Stimulated activated CD4-positive, alpha-beta T cell treated with anti-CD3 and anti-CD28 coated beads, TNF-alpha, amount 100 ng/mL, for 24 hours (primary cell): ENCODE data around the gene C1orf21.
A peak's percentile ranks its signal among the peaks of the same experiment; 100 is the strongest.

Experiments used
- DNase-seq, 3 experiments: peaks; one replicate each; pipeline ENCODE4 v3.0.0-alpha.2; 2020; ENCODE audit warnings: low read depth in 3 of 3

Gene C1orf21

DNA sequence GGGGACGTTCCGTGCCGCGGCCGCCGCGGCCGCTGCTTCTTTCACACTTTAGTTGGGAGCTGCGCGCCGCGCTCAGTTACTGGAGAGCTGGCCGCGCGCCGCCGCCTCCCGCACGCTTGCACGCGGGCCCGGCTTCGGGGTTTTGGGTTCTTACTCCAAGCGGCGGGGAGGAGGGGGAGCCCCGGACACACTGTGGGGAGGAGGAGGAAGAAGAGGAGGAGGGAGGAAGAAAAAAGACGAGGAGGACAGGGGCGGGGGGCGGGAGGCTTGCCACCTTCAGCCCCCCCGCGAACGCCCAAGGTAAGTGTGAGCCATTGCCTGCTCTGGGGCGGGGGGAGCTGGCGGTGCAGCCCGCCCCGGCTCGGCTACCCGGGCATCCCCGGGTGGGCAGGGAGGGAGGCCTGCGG lies 243 bp downstream of the C1orf21 start:
- no peak for DNase-seq

DNA sequence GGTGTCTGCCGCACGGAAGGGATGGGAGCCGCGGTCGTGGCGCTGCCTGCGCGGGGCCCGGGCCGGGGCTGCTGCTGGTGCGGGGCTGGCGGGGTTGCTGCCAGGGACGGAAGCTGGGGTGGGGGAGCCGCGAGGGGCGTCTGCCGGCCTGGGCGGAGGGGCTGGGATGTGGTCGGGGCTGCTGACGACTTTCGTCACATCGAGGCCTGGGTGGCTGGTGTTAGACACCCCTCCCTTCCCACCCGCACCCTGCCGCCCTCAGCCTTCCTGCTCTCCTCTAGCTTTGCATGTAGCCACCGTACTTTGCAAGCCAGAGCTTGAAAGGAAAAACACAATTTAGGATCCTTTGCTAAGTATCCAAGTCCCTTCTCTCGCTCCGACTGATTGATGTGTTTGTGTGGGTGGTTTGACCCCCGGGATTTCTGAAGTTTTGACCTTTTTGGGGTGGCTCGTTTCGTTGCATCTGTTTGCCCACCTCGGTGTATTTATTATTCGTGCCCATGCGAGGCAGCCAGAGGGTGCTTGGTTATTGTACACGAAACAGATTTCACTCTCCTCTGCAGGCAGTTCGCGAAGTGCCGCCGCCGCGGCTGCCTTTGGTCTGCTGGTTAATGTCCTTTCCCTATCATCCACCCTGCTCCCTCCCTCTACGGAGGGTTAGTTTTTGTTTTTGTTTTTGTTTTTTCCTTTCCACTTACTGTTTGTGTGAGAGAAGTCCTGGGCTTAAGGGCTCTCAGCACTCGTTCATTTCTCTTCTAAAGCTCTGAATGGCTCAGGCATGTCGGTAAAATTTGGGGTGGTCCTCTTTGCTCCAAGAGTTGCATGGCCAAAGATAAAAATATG lies 868 bp downstream of the C1orf21 start:
- peak in 2 of 3 experiments; percentile 6 to 8 for DNase-seq

DNA sequence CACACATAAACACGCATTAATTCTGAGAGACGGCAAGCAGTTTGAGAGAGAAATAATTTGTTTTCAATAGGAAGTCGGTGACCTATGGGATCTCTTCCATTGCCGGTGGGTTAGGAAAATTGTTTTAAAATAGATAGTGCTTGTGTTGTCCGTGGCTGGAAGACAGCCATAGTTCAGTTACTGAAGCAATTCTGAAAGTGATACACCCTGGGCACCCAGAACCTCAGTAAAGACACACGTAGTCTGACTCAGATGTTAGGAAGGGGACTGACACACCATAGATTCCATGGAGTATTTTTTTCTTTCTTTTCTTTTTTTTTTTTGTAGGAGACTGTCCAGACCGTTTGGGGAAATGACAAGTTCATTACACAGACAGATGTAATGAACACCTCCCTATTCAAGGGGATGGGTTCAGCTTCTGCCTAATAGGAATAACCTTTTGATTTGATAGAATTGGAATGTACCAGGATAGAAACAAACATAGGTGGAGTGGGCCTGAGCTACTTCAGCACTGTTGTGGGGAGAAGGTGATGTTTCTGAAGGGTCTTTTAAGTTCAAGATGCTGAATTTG lies 1.6 kb downstream of the C1orf21 start:
- no peak for DNase-seq

DNA sequence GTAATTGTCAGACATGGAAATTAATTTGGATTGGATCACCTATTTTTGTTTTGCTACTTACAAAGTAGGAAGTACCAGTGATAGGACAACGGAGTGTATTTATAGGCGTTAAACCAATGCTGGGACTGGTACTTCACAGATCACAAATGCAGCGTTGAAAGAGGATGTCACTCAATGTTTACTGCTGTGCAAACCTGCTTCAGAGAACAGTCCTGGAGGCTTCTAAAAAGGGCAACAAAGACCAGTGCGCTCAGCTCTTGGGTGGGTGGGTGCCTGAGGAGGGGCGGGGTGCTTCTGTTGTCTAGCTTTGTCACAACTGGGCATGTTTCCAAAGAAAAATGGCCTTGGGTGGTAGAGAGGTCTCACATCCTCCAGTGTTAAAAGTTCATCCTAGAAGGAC lies 2.1 kb downstream of the C1orf21 start:
- no peak for DNase-seq

DNA sequence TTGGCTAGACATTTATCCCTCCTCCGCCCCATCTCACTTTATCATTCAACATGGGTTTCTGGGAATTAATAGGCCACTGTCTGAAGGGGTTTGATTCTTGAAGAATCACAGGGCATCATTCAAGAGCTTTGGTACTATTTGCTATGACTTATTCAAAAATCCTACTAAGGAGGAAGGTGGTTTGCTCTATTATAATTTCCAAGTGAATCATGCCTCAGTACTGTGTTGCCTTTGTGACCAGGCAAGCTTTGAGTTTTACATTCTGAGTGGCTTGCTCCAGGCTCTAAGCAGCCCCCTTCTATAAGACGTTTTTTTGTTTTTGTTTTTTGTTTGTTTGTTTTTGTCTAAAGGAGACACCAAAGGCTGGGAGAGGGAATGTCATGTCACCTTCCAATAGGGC lies 2.6 kb downstream of the C1orf21 start:
- DNase-seq, result no peak

DNA sequence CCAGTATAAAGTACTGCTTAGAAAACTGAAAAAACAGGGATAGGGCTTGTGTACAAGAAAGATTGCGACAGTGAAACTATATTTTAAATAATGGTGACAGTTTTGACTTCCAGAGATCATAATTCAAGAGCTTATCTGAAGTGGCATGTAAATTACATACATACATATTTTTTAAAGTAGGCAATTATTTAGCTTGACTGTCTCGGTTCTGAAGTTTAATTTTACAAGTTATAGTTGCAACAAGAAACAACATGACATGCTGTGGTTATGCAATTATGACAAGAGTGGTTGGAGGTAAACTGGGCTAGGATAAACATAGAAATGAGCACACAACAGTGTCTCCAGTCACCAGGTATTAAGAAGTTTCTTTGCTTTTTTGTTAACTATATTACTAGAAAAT lies 4.1 kb downstream of the C1orf21 start:
- DNase-seq, result no peak

DNA sequence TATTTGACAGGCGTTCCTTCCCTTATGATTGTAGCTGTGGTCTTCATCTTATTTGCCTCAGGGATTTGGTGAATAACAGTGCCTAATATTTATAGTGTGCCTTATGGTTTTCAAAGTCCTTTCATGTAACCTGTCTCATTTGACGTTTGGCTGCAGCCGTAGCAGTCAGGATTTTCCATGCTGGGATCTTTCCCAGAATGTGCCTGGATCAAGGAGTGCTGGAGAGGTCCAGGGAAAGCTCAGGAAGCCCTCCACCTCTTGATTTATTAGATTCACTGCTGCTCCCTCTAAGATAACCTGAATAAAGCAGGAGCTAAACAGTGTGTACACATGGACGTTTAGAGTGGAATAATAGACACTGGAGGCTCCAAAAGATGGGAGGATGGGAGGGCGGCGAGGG lies 5.2 kb downstream of the C1orf21 start:
- no peak for DNase-seq

DNA sequence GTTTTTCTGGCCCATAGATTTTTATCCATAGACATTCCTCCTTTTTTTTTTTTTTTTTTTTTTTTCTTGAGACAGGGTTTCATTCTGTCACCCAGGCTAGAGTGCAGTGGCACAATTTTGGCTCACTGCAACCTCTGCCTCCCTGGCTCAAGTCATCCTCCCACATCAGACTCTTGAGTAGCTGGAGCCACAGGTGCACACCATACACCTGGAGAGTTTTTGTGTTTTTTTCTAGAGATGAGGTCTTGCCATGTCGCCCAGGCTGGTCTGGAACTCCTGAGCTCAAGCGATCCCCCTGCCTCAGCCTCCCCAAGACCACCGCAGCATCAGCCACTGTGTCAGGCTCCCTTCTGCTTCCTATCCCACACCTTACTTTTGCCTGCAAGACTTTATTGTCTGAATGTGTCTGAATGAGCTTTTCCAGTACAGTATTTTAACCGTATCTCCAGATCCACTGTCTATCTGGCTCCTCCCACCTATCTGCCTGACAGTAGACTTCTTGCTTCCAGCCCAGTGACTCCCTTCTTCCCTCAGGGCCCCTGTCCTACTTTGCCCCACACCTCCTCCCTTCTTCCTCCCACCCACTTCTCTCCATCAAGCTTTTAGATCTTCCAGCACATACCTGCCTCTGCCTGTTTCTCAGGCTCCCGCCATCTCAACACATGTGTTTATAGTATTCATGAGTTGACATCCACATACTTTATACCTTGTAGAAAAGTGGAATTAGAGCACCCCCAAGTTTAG lies 6.1 kb downstream of the C1orf21 start:
- no peak for DNase-seq

DNA sequence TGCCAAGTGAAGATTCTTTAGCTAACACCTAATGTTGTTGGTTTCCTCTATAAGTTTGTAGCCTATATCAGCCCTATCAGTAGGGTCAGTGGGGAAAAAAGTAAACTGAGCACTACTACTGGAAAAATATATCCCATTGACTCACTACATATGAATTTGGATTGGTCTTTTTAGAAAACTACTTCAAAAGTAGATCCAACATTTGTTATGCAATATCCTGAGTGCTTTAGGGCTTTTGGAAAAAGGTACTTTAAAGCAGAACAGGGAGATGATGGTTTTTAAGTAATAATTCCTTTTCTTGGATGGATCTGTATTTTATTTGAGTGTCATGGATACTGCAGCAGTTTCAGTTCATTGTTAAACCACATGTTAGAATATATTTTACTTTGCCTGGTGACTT lies 7.1 kb downstream of the C1orf21 start:
- no peak for DNase-seq

DNA sequence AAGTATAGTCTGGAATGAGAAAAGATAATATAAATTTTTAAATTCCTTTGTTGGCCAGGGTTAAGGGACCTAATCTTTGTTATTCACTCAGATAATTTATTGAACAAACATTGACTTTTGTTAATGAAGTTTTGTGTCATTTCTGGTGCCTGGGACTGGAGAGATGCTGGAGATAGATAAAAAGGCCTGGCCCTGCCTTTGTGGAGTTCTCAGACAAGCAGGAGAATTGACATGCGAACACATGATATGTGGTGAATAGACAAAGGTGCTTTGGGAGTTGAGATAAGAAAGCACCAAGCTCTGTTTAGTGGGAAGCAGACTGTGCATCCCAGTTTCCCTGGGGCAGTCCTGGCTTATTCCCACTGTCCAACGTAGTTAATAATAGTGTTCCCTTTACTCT lies 8.5 kb downstream of the C1orf21 start:
- no peak for DNase-seq

DNA sequence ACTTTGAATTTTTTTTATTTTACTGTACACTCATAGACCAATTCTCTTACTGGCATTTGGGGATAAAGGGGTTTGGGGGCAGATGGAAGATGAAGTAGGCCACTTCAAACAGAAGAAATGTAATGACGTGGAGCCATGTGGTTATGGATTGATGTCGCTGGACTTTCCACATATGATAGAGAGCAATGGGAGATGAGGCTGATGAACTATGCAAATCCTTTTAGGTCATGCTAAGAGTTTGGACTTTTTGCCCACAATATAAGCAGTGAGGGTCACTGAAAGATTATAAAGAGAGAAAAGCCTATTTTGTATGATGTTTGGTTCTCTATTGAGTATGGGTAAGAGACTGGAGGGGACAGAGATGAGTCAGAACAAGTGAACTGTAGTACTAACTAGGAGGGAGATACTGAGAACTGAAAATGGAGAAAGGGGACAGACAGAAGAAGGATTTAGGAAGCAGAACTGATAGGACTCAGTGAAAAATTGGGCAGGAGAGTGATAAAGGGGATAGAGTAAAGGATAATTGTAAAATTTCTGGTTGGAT lies 9.2 kb downstream of the C1orf21 start:
- no peak for DNase-seq

DNA sequence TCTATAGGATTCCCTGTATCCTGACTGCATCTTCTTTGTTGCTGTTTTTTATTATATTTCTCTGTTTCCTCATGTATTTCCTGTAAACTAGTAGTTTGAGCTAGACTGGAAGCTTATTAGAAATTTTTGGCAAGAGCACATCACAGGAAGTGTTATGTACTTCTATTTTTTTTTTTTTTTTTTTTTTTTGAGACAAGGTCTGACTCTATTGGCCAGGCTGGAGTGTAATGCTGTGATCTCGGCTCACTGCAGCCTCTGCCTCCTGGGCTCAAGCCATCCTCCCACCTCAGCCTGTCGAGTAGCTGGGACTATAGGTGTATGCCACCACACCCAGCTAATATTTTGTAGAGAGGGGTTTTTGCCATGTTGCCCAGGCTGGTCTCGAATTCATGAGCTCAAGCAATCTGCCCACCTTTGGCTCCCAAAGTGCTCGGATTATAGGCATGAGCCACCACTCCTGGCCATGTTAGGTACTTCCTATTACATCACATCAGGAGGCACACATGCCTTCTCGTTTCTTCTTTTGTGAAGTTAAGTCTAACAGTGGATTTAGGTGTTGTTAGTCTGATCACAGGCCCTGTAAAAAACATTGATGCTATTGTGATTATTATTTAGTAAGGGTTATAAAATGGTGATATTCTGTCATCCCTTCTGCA lies 12.5 kb downstream of the C1orf21 start:
- no peak for DNase-seq

DNA sequence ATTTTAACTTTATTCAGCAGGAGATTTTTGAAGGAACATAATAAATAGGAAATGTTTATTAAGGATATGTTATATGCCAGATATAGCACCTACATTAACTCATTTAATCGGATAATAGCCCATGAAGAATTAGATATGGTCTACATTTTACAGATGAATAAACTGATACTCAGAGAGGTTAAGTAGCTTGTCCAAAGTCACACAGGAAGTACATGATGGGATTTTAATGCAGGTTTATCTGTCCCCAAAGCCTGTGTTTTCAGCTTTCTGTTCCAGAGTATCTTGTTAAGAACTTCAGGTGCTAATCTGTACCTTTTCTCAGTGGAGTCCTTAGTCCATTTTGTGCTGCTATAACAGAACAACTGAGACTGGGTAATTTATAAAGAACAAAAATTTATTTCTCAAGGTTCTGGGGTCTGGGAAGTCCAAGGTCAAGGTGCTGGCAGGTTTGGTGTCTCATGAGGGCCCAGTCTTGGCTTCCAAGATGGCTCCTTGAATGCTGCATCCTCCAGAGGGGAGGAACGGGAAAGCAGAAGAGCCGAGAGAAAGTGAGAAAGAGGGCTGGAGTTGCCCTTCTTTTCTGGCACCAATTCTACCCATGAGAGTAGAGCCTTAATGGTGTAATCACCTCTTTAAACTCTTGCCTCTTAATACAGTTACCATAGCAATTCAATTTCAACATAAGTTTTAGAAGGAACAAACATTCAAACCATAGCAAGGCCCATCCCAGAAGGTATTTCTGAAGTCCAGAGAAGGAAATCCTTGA lies 17.3 kb downstream of the C1orf21 start:
- no peak for DNase-seq

DNA sequence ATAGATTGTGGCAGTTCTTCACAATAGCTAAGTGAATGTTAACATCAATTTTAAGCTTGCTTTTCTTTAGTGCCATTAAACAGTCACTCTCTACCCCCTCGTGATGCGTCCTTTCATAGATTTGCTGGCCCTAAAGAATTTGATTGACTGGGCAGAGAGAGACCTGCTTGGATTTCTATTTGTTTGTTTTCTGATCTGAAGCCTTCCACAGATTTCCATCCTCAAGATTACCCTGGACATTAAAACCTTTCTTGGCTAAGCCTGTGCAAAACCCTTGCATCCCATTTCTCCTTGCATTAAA lies 17.8 kb downstream of the C1orf21 start:
- DNase-seq, result no peak

DNA sequence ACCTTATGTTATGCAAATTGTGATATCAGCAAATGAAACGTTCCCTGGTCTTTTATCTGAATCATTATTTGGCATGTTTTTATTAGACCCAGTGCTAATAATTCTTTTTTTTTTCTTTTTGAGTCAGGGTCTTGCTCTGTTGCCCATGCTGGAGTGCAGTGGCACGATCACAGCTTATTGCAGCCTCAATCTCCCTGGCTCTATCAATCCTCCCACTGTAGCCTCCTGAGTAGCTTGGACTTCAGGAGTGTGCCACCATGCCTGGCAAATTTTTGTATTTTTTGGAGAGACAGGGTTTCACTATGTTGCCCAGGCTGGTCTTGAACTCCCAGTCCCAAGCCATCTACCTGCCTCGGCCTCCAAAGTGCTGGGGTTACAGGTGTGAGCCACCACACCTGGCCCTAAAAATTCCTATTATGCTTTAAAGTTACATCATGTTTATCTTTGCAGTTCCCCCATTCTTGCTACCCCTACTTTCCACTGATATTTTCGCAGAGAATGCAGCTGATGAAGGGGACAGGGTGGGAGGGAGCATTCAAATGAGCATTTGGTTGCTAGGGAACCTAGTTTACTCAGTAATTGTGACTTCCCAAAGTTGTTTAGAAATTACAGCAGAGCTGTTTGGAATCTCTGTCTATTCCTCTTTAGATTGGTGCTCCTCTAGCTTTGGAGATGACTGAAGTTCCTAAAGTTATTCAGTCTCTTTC lies 18.4 kb downstream of the C1orf21 start:
- DNase-seq, result no peak

DNA sequence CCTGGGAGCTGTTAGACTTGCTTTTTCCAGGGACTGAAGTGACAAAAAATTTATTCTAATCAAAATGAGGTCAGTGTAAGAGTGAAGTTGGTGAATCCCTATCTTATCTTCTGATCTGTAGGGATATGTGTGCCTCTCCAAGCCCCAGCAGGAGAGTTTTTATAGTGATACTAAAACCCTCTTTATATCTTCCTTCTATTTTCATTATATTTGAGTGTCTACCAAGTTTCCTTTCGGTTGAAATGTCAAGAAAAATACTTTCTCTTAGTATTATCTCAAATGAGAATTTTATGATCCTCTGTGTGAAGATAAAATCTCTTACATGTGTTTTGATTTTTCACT lies 18.9 kb downstream of the C1orf21 start:
- DNase-seq, result no peak

DNA sequence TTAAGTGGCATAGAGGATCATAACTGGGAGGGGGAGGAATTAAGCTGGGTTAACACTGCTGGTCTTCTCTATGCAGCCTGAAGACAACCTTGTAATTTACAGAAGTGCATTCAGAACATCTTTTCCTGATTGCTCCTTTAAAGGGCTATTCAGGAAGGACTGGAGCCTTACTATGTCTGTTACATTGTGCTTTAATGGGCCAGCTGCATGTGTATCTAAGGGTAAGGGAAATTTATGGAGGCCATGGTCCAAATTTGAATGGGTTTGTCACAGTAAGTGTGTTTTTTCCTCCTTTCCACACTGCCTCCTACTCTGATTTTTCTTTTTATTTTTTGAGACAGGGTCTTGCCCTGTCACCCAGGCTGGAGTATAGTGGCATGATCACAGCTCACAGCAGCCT lies 19.6 kb downstream of the C1orf21 start:
- no peak for DNase-seq

DNA sequence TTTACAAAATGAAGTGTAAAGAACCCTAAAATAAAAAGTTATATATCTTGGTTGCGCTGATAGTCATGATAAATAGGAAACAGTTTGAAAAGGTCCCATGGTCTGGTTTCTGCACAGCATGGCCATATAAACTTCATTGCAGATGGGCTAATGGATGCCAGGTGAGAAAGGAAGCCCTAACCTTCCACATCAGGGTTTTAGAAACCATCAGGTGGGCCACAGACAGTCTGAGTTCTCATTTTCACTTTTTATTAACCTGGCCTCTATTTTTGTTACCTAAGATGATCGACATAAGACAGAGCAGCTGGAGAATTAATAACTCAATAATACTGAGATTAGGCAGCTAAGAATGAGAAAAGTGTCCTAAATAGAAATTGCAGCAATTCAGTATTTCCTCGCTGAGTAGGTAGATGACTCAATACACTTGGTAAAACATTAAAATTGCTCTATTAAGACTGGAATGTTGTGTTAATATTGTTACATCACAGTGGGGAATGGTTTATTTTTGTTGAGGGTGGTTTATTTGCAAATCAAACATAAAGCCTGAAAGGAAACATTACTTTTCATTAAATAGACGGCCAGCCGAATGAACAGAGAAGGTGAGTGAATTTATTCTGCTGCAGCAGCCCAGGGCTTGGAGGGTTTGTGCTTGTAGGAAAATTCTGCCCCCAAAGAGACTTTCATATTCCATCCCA lies 21.1 kb downstream of the C1orf21 start:
- DNase-seq, result no peak

DNA sequence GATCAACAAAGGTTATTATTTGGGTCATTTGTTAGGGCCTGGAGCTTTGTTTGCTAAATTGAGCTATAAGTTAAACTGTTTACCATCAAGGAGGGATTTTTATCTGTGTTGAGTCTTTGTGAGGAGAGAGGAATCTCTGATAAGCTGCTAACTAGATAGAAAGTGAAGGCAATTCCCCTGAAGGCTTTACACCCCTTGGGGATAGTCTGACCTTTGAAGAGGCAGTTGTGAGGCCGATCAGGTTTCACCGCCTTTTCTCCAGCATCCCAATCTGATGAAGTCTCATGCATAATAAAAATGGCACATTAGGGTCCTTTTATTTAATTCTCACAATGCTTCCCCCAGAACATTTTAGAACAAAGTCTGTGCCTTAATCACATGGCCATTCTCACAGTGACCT lies 21.8 kb downstream of the C1orf21 start:
- no peak for DNase-seq

DNA sequence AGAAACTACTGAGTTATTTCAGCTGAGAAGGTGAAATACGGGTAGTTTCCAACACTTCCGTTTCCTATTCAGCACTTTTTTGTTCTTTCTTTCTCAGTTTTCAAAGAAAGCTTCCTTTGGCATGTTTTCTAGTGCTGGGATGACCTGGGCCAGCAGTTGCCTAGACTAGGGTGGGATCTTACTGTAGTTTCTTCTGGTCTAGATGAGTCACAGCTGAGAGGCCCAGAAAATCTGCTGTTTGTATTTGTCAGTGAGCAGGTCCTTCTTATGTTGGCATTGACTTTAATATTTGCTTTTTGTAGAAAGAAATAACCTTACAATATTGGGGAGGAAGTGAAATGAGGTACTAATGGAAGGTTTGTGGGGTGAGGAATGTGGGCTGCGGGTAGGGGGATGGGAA lies 22.2 kb downstream of the C1orf21 start:
- DNase-seq, result no peak
